Activated CD4-positive, alpha-beta memory T cell treated with anti-CD3 and anti-CD28 coated beads, Interleukin-2, amount 10 ng/mL, durations not matched to agents 7 days and 5 days (primary cell): ENCODE data around the gene LIPT1. TPM values are rescaled to one million over a fixed set of nuclear protein-coding genes. Genes with fewer than 3 reads are reported as not detected.
"Not testable (repeated sequence)": the region's sequence is repeated elsewhere in the genome, so short reads cannot be mapped to it uniquely, and the experiment has no call there.

Source experiments
- CTCF ChIA-PET: fragments of 350-600 bp; sonication (Branson Sonifier 250); formaldehyde crosslinking; loops from one replicate; lab custom pipeline; 2021; ENCODE audit warnings: antibody characterized with exemption, inconsistent platforms; lab: Charles Lee
- POLR2A ChIA-PET: fragments of 350-600 bp; sonication (Branson Sonifier 250); formaldehyde crosslinking; loops from one replicate; lab custom pipeline; 2021; ENCODE audit warnings: antibody characterized with exemption; lab: Charles Lee
- DNase-seq: peaks from one replicate; pipeline ENCODE4 v3.0.0-alpha.2; 2020
- H3K27ac Mint-ChIP-seq: one replicate; pipeline ENCODE4 v1.8.0; 2021; ENCODE audit warnings: mild to moderate bottlenecking, mixed read lengths
- H3K27me3 Mint-ChIP-seq: one replicate; pipeline ENCODE4 v1.8.0; 2021; ENCODE audit warnings: mixed read lengths
- H3K36me3 Mint-ChIP-seq: one replicate; pipeline ENCODE4 v1.8.0; 2021; ENCODE audit warnings: low read depth, mixed read lengths
- H3K4me1 Mint-ChIP-seq: one replicate; pipeline ENCODE4 v1.8.0; 2021; ENCODE audit warnings: mixed read lengths
- H3K4me3 Mint-ChIP-seq: one replicate; pipeline ENCODE4 v1.8.0; 2021; ENCODE audit warnings: mild to moderate bottlenecking, mixed read lengths
- H3K9me3 Mint-ChIP-seq: one replicate; pipeline ENCODE4 v1.8.0; 2021; ENCODE audit warnings: mixed read lengths
- total RNA-seq, 2 experiments: library from RNA; stranded (reverse); gene quantifications; one replicate each; pipeline ENCODE4 v1.2.3, GENCODE V29; 2021

LIPT1 gene
- 1 to 10 TPM; 6.7 to 7.3 TPM for total RNA-seq

- peaks cover 19% of the 10 kb centered on the region for H3K36me3 Mint-ChIP-seq
- peaks cover 29% of the 10 kb centered on the region for H3K4me1 Mint-ChIP-seq
- H3K4me3 Mint-ChIP-seq: no peak within 1 kb of the TSS
- POLR2A ChIA-PET: interaction anchor here (0.6 to 4.7 kb wide), 16 partner anchors 9 to 546 kb away, joined by 3 to 32 read pairs (median 4); partner anchors contain the start of genes C2orf15, COA5, MITD1 and MRPL30
- H3K27ac Mint-ChIP-seq: peak within 1 kb of the TSS; percentile 72
- H3K27me3 Mint-ChIP-seq: no peaks in the 10 kb centered on the region
- no peaks in the 10 kb centered on the region for H3K9me3 Mint-ChIP-seq
- DNase-seq: peak; percentile 93
- CTCF ChIA-PET: interaction anchor here (1.2 to 4.5 kb wide), 4 partner anchors 13 to 25 kb away, joined by 3 to 23 read pairs (median 8); partner anchors contain the start of gene C2orf15
Measured at GRCh38 chr2:99154643-99155536, at the start of gene LIPT1, which contains the start of gene TSGA10. TSS of gene LIPT1 (plus strand) at chr2:99154967. CDS start at chr2:99161958, 6,991 bp downstream. TSS of gene TSGA10 (minus strand) at chr2:99154942. CDS start at chr2:99109439, 45,503 bp downstream.

GRCh38 chr2:99106913-99107312 is 47.9 kb upstream of the LIPT1 start:
- Mint-ChIP-seq H3K4me3 (no peak overlapping the region), H3K27me3 (no peaks in the 10 kb centered on the region), H3K36me3 (no peaks in the 10 kb centered on the region), H3K4me1 (no peaks in the 10 kb centered on the region), H3K9me3 (no peaks in the 10 kb centered on the region), H3K27ac (no peak overlapping the region)
- CTCF ChIA-PET: no interaction called here
- DNase-seq: no peak
- POLR2A ChIA-PET: no interaction called here

- no peaks in the 10 kb centered on the region for H3K27me3 Mint-ChIP-seq
- H3K4me1 Mint-ChIP-seq: no peaks in the 10 kb centered on the region
- DNase-seq: no peak
- CTCF ChIA-PET: no interaction called here
- POLR2A ChIA-PET: no interaction called here
- no peak overlapping the region for H3K4me3 Mint-ChIP-seq
- H3K9me3 Mint-ChIP-seq: no peaks in the 10 kb centered on the region
- H3K36me3 Mint-ChIP-seq: no peaks in the 10 kb centered on the region
- H3K27ac Mint-ChIP-seq: no peak overlapping the region
Measured at GRCh38 chr2:99111236-99111635, 43.5 kb upstream of the LIPT1 start.

- POLR2A ChIA-PET: no interaction called here
- CTCF ChIA-PET: no interaction called here
Measured at GRCh38 chr2:99111945-99112344, 42.8 kb upstream of the LIPT1 start.

GRCh38 chr2:99112617-99113016 is 42.1 kb upstream of the LIPT1 start:
- Mint-ChIP-seq H3K4me3 (no peak overlapping the region), H3K4me1 (no peaks in the 10 kb centered on the region), H3K36me3 (no peaks in the 10 kb centered on the region), H3K27me3 (no peaks in the 10 kb centered on the region), H3K9me3 (no peaks in the 10 kb centered on the region), H3K27ac (no peak overlapping the region)
- no peak for DNase-seq
- ChIA-PET CTCF (no interaction called here), POLR2A (no interaction called here)

More at GRCh38 chr2:99111945-99112344, 42.8 kb upstream of the LIPT1 start:
- no peak overlapping the region for H3K27ac Mint-ChIP-seq
- H3K4me3 Mint-ChIP-seq: no peak overlapping the region
- H3K27me3 Mint-ChIP-seq: no peaks in the 10 kb centered on the region
- H3K9me3 Mint-ChIP-seq: no peaks in the 10 kb centered on the region
- no peaks in the 10 kb centered on the region for H3K4me1 Mint-ChIP-seq
- no peak for DNase-seq
- no peaks in the 10 kb centered on the region for H3K36me3 Mint-ChIP-seq

GRCh38 chr2:99127981-99128380 is 26.8 kb upstream of the LIPT1 start:
- DNase-seq: no peak
- CTCF ChIA-PET: no interaction called here
- Mint-ChIP-seq H3K27me3 (peaks cover 5% of the 10 kb centered on the region), H3K4me3 (no peak overlapping the region), H3K4me1 (no peaks in the 10 kb centered on the region), H3K27ac (no peak overlapping the region), H3K9me3 (peaks cover 16% of the 10 kb centered on the region), H3K36me3 (peaks cover 7% of the 10 kb centered on the region)
- POLR2A ChIA-PET: no interaction called here

- CTCF ChIA-PET, H3K27ac Mint-ChIP-seq, DNase-seq, POLR2A ChIA-PET, H3K4me1 Mint-ChIP-seq, H3K36me3 Mint-ChIP-seq, H3K4me3 Mint-ChIP-seq: not testable (repeated sequence)
- H3K27me3 Mint-ChIP-seq: peaks cover 13% of the 10 kb centered on the region
- peaks cover 21% of the 10 kb centered on the region for H3K9me3 Mint-ChIP-seq
Measured at GRCh38 chr2:99135044-99135556, 19.7 kb upstream of the LIPT1 start.

GRCh38 chr2:99139003-99139402 is 15.8 kb upstream of the LIPT1 start:
- Mint-ChIP-seq H3K27ac (no peak overlapping the region), H3K27me3 (peaks cover 9% of the 10 kb centered on the region), H3K4me1 (peaks cover 23% of the 10 kb centered on the region), H3K4me3 (no peak overlapping the region), H3K36me3 (peaks cover 3% of the 10 kb centered on the region), H3K9me3 (peaks cover 5% of the 10 kb centered on the region)
- DNase-seq: no peak
- POLR2A ChIA-PET: no interaction called here
- CTCF ChIA-PET: no interaction called here

GRCh38 chr2:99140056-99140859 is 14.5 kb upstream of the LIPT1 start:
- Mint-ChIP-seq H3K27me3 (peaks cover 9% of the 10 kb centered on the region), H3K27ac (peak overlapping the region; percentile 85), H3K9me3 (peaks cover 2% of the 10 kb centered on the region), H3K36me3 (peaks cover 3% of the 10 kb centered on the region), H3K4me3 (peak overlapping the region; percentile 97), H3K4me1 (peaks cover 23% of the 10 kb centered on the region)
- ChIA-PET CTCF (interaction anchor here (0.8 to 1.8 kb wide), 5 partner anchors 10 to 55 kb away, joined by 3 to 8 read pairs (median 3); partner anchors contain the start of genes MITD1 and MRPL30), POLR2A (interaction anchor here (0.8 to 3.3 kb wide), 7 partner anchors 13 to 369 kb away, joined by 3 to 32 read pairs (median 5); partner anchors contain the start of genes EIF5B, LIPT1, MITD1 and MRPL30)
- DNase-seq: no peak

GRCh38 chr2:99140860-99141109 is 14.0 kb upstream of the LIPT1 start:
- Mint-ChIP-seq H3K27me3 (peaks cover 9% of the 10 kb centered on the region), H3K9me3 (no peaks in the 10 kb centered on the region), H3K4me1 (peaks cover 23% of the 10 kb centered on the region), H3K4me3 (peak overlapping the region; percentile 97), H3K36me3 (peaks cover 3% of the 10 kb centered on the region), H3K27ac (peak overlapping the region; percentile 85)
- ChIA-PET CTCF (interaction anchor here (0.8 to 2.0 kb wide), 6 partner anchors 9 to 56 kb away, joined by 3 to 8 read pairs (median 4); partner anchors contain the start of genes LIPT1, MITD1, MRPL30 and TSGA10), POLR2A (interaction anchor here (0.8 to 3.3 kb wide), 8 partner anchors 12 to 532 kb away, joined by 3 to 32 read pairs (median 4); partner anchors contain the start of genes EIF5B, LIPT1, MITD1 and MRPL30)
- DNase-seq: no peak

GRCh38 chr2:99141110-99142108 is 13.4 kb upstream of the LIPT1 start, which contains the start of gene C2orf15:
TSS of gene C2orf15 (plus strand) at chr2:99141707. CDS start at chr2:99150559, 8,852 bp downstream.
- Mint-ChIP-seq H3K27ac (peak within 1 kb of the TSS; percentile 85), H3K36me3 (peaks cover 3% of the 10 kb centered on the region), H3K9me3 (no peaks in the 10 kb centered on the region), H3K4me3 (peak within 1 kb of the TSS; percentile 97), H3K4me1 (peaks cover 23% of the 10 kb centered on the region), H3K27me3 (peaks cover 9% of the 10 kb centered on the region)
- ChIA-PET POLR2A (interaction anchor here (0.7 to 3.3 kb wide), 9 partner anchors 12 to 683 kb away, joined by 3 to 32 read pairs (median 3); partner anchors contain the start of genes EIF5B, LIPT1, MITD1 and MRPL30), CTCF (interaction anchor here (0.8 to 2.0 kb wide), 7 partner anchors 9 to 56 kb away, joined by 3 to 8 read pairs (median 3); partner anchors contain the start of genes LIPT1, MITD1, MRPL30 and TSGA10)
- peak; percentile 94 for DNase-seq
